Epithelial cell of esophagus (primary cell): Measurements from ENCODE around the gene PAK1.

ENCODE experiments used
- DNase-seq: peaks from one replicate; pipeline ENCODE4 v3.0.0; 2010; ENCODE audit warnings: low read depth
- H3K4me3 ChIP-seq: 2 replicates; pipeline ENCODE4 v1.5.1; 2011; ENCODE audit warnings: mild to moderate bottlenecking, low read length, control low read depth
- CTCF ChIP-seq: IDR thresholded peaks from 2 replicates; pipeline ENCODE4 v1.5.1; 2011; ENCODE audit warnings: low read depth, mild to moderate bottlenecking, low read length, control low read depth, inconsistent platforms; ENCODE audit not compliant: insufficient read depth; ENCODE audit errors: missing control alignments

The PAK1 gene

GRCh38 chr11:77428598-77428997, 45.3 kb downstream of the PAK1 start:
- no peak overlapping the region for H3K4me3 ChIP-seq
- TF ChIP-seq CTCF = no peak
- DNase-seq = no peak

GRCh38 chr11:77425346-77425745, 48.5 kb downstream of the PAK1 start:
- no peak overlapping the region for H3K4me3 ChIP-seq
- no peak for TF ChIP-seq CTCF
- DNase-seq = no peak

- TF ChIP-seq CTCF = no peak
- DNase-seq = no peak
- no peak overlapping the region for H3K4me3 ChIP-seq
Observed at GRCh38 chr11:77424644-77425043, 49.2 kb downstream of the PAK1 start.

- no peak for DNase-seq
- no peak overlapping the region for H3K4me3 ChIP-seq
- no peak for TF ChIP-seq CTCF
Observed at GRCh38 chr11:77423624-77424023, 50.3 kb downstream of the PAK1 start.

GRCh38 chr11:77422687-77423086, 51.2 kb downstream of the PAK1 start:
- no peak overlapping the region for H3K4me3 ChIP-seq
- no peak for DNase-seq
- no peak for TF ChIP-seq CTCF

- no peak for TF ChIP-seq CTCF
- DNase-seq = no peak
- H3K4me3 ChIP-seq = no peak overlapping the region
Observed at GRCh38 chr11:77421041-77421723, 52.7 kb downstream of the PAK1 start.

- TF ChIP-seq CTCF = no peak
- H3K4me3 ChIP-seq = no peak overlapping the region
- no peak for DNase-seq
Observed at GRCh38 chr11:77418971-77419597, 54.8 kb downstream of the PAK1 start.
